NCI-H510A (cell line): ENCODE results near the gene LLGL1.
"Not testable (repeated sequence)": the region's sequence is repeated elsewhere in the genome, so short reads cannot be mapped to it uniquely, and the experiment has no call there.

Experiments
- DNase-seq: peaks from one replicate; lab custom pipeline; 2025; lab: John Stamatoyannopoulos, UW

LLGL1 gene

DNA sequence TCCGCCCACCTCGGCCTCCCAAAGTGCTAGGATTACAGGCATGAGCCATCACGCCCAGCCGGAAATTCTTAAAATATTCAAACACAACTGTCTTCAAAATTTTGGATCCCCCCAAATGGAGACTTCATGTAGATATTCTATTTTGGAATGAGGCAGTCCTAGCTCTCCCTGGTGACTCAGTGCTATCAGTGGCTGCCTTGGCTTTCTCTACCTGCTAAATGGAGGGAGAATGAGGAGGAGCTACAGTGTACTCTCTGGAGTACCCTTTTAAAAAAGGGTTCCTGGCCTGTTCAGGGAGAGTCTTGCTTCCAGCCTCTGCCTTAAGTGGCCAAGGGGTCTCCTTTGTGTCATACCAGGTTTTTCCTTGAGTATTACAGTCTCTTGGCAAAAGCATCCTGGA, 31.0 kb upstream of the LLGL1 start:
- no peak for DNase-seq

DNA sequence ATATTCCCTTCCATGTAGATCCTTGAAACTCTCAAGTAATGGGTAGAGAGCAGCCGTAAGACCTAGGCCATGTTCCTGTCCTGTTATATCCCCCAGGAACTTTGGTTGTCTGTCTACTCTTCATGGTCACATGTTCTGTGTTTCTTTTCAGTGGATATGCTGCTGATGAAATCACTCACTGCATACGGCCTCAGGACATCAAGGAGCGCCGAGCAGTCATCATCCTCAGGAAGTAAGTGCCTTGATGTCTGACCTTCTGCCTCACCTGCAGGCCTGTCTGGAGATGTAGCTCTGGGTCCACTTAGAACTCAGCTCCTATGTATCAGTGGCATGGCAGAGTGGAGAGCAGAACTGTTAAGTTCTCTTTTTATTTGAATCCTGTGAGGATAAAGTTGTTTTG, 30.6 kb upstream of the LLGL1 start:
- no peak for DNase-seq

DNA sequence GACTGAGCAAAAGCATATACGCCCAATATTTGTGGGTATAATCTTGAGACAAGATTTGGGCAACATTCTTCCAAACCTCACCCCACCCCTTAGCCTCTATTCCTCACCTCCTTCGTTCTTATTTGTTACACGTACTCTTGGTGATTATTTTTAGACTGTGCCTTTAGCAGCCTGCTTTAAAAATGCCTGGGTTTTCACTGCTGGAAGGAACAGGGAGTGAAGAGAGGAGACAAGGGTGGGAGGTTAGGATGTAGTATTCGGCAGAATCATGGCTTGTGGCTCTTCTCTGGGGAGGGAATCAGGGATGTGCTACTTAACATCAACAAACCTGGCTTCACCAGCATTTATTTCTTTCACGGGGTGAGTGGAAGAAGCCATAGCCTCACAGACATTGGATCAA, 30.2 kb upstream of the LLGL1 start:
- DNase-seq: no peak

DNA sequence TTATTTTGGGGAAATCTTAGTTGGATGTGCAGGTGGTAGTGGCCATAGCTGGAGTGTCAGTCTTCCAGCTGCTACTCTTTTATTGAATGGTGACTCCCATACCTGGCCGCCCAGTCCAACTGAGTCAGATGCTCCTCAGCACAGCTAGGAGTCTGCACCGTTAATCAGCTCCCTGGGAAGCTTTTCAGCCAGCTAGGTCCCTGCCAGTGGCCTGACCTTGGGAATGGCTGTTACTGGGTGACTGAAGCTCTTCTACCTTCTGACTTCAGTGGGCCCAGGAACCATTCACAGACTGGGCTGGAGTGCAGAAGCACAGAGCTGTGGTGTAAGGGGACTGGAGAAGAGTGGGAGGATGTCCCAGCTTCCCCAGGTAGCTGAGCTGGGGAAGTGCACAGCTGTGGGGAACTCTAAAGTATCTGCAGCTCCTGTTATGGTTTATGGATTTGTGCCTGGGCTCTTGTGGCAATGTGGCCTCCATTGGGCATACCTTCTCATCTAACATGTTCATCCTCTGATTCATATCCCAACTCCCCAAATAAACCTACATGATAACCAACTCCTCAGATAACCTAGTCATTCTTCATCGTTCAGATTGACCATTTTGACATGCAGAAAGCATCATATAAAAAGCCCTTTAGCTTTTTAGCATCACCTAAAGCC, 27.8 kb upstream of the LLGL1 start:
- DNase-seq: no peak

DNA sequence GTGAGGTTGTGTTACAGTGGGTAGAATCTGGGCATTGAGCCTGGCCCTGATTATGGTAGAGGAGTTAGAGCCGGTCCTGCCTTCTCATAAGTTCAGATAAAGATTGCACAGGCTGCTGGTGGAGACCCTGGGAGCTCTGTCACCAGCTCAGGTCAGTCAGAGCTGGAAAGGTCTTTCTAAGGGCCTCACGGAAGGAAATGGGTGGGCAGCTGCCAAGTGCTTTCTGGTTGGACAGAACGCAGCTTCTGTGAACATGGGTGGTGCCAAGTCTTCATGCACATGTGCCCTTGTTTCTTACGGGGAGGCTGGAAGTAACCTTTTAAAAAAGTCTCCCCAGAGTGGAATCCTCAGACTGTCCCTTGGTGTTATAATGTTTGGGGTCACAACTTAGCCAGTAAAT, 26.9 kb upstream of the LLGL1 start:
- no peak for DNase-seq

DNA sequence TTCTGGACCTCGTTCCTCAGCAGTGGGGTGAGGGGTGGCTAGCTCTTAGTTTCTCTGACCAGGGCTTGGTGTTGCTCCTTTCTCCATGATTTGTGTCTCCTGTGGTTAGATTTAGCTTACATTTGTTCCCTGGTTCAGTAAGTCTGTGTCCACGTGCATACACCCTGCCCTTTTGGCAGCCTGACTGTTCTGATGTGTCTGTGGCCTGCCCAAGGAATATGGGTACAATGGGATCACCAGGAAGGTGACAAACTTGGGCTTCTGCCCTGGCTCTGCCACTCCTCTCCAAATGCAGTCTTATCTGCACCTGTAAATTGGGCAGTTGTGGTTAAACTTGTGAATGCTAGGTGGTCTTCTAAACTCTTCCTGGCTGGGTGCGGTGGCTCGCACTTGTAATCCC, 24.3 kb upstream of the LLGL1 start:
- no peak for DNase-seq

DNA sequence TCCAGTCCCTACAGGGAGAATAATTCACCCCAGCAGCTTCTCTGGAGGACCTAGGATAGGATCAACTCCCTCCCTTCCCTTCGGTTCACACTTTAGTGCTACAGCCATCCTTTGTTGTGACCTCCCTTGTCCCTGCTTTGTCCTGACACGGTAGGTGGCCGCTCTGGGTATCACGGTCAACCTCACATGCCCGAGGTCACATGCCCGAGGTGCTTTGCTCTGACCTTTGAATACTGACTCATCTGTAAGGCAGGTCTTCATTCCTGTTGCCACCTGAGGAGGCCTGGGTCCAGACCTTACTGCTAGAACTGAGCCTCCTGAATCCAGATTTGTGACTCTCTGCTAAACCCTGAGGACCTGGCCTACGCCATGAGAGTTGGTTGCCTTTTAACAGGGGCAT, 22.1 kb upstream of the LLGL1 start:
- no peak for DNase-seq

DNA sequence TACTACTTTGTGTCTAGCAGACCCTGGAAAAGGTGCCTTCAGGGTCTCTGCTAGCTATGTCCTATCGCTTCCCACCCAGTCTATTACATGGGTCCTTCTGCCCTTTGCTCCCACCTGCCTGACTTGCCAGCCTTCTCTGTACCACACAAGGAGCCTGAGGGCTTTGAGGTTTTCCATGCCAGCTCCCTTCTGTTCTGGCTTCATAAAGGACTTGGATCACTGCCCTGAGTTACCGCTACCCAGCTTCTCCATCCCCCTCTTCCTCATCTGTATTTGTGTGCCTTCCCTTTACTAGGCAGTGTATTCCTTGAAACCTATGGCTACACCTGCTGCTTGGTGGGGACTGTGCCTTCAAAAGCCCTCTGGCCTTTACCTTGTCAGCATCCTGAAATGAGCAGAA, 19.6 kb upstream of the LLGL1 start:
- DNase-seq: no peak

DNA sequence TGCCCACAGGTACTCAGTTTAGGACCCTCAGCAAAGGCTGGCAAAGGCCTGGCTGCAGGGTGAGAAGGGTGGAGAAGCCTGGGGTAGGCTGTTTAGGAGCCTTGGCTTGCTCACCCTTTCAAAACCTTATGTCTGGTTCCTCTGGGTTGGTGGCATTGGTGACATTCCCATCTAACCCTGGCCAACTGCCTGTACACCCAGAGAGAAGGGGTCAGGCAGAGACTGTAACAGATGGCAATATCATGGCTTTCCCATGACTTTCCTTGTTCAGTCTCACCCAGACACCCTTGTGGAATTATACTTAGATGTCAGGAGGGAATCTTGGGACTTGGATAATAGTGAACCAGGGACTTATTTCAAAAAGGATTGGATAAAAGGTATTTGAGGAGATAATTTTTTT, 18.5 kb upstream of the LLGL1 start:
- DNase-seq: no peak

DNA sequence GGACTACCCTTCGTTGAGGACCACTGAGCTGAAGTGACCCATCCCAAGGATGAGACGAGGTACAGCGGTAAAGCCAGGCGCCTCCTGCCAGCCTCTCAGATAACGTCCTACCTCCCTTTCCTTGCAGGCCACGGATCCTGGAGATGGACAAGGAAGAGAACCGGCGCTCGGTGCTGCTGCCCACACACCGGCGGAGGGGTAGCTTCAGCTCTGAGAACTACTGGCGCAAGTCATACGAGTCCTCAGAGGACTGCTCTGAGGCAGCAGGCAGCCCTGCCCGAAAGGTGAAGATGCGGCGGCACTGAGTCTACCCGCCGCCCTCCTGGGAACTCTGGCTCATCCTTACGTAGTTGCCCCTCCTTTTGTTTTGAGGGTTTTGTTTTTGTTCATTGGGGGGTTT, 17.3 kb upstream of the LLGL1 start:
- DNase-seq: no peak

DNA sequence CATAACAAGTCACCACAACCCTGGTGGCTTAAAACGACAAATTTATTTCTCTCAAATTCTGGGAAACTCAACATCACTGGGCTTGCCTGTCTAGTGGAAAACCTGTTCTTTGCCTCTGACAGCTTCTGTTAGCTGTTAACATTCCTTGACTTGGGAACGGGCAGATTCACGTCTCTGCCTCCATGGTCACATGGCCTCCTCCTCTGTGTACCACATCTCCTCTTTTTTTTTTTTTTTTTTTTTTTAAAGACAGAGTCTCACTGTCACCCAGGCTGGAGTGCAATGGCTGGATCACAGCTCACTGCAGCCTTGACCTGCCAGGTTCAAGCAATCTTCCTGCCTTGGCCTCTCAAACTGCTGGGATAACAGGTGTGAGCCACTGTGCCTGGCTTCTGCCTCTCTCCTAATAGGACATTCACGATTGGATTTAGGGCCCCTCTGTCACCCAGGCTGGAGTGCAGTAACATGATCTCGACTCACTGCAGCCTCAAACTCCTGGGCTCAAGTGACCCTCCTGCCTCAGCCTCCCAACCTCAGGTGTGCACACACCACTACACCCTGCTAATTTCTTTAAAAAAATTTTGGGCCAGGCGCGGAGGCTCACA, 11.7 kb upstream of the LLGL1 start:
- DNase-seq: no peak

DNA sequence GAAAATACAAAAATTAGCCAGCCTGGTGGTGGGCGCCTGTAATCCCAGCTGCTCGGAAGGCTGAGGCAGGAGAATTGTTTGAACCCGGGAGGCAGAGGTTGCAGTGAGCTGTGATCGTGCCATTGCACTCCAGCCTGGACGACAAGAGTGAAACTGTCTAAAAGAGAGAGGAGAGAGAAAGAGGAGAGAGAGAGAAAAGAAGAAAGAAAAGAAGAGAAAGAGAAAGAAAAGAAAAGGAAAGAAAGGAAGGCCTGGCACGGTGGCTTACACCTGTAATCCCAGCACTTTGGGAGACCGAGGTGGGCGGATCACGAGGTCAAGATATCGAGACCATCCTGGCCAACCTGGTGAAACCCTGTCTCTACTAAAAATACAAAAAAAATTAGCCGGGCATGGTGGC, 8.5 kb upstream of the LLGL1 start:
- not testable (repeated sequence) for DNase-seq

DNA sequence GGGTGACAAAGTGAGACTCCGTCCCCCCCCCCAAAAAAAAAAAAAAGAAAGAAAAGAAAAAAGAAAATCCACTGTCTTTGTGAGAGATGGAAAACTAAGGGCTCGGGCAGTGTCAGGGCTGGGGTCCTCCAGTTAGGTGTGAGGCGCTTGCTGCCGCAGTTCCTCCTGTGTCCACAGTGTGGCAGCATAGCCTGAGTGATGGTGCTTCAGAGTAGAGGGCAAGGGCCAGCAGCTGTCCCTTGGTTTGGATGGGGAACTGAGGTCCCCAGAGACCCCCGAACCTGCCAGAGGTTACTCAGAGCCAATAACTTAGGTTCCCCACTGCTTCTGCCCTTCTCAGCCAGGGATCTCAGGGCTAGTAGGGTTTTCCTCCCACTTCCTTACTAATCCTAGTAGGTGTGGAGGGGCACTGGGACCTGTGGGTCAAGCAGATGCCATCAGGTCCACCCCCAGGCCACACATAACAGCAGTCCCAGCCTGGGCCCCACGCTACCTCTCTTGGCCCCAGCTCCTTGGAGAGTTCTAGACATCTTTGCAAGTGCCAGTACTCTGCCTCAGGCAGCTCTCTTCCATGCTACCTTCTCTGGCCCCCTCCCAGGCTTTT, 7.9 kb upstream of the LLGL1 start:
- DNase-seq: no peak

DNA sequence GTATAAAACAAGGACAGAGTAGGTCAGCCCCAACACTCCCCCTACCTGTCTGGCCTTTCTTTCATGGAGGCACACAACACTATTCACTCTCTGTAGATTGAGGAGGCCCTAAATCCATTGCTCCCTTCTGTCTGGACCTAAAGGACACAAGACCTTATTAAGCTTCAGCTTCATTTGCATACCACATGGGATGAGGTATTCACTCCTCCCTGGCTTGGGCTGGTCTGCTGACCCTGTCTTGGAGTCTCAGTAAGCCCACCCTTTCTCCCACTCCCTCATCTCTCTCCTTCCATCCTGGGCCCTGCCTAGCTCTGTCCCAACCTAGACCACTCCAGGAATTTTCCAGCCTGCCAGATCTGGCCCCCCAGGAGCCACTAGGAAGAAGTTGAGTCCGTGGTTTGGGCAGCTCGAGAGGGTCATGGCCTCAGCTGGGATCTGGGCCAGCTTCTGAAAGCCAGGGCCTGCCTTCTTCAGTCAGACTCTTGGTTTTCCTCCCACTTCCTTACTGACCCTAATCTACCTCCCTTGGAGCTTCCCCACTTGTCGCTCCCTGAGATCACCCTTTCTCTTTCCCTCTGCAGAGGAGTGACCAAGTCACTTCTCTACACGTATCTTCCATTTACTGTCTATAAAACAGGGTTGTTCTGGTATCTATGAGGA, 6.5 kb upstream of the LLGL1 start:
- no peak for DNase-seq

DNA sequence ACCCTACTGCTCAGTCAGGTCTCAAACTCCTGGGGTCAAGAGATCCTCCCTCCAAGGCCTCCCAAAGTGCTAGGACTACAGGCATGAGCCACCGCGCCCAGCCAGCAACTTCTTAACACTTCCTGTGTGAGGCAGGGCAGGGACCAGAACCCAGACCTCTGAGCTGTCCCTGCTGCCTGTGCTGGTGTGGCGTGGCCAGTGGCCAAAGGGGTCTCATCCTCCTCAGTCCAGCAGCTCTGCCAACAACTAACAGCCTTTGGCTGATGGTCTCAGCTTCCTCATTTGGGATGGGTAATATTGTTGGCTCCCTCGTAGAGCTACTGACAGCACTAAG, 1.4 kb upstream of the LLGL1 start:
- DNase-seq: no peak

DNA sequence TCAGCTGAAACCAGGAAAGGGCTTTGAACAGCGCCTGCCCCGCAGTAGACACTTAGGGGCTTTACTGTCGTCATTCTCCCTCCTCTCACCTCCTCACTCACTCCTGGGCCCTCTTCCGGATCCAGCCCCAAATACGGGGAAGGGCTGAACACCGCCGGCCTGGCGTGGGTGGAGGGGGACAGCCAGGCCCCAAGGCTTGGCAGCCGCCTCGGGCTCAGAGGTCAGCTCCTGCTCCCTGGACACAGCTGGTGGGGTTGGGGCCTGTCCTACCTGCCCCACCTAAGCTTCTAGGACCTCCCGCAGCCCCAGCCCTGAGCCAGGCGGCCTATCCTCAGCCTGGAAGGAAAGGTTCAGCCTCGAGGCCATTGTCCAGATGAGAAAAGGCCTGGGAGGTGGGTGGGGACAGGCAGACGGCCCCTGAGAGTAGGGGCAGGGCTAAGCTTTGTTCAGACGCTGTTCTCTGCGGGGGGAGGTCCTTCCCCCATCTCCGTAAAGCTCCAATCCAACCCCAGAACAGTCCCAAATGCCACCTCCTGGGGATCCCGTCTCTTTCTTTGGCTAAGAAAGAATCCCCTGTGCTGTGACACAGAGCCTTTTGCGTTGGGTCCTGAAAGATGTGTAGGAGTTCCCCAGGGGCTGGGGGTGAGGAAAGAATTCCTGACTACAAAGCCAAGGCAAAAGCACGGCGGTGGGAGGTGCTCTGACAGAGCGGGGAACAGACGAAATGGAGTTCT, 881 bp upstream of the LLGL1 start:
- no peak for DNase-seq

DNA sequence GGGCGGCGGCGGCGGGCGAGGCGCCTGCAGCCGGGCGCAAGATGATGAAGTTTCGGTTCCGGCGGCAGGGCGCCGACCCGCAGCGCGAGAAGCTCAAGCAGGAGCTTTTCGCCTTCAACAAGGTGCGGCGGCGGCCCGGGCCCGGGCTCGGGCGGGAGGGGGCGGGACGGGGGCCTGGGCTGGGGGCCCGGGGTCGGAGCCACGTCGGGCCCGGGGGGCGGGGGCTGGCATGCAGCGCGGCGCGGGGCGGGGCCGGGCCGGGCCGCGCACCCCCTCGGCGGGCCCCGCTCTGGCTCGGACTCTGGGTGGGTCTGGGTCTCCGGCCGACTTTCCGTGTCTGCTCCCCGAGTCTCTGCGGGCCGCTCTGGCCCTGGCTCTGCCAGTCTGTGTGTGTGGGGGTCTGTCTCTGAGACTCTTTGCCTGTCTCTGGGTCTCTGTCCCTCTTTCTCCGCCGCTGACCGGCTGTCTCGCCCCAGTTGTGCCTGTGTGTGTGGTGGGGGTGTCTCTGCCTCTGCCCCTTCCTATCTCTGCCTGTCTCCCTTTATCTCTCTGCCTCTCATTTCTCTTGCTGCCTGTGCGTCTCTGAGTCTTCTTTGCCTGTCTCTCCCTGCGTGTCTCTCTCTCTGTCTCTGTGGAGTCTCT, 328 bp downstream of the LLGL1 start:
- no peak for DNase-seq

DNA sequence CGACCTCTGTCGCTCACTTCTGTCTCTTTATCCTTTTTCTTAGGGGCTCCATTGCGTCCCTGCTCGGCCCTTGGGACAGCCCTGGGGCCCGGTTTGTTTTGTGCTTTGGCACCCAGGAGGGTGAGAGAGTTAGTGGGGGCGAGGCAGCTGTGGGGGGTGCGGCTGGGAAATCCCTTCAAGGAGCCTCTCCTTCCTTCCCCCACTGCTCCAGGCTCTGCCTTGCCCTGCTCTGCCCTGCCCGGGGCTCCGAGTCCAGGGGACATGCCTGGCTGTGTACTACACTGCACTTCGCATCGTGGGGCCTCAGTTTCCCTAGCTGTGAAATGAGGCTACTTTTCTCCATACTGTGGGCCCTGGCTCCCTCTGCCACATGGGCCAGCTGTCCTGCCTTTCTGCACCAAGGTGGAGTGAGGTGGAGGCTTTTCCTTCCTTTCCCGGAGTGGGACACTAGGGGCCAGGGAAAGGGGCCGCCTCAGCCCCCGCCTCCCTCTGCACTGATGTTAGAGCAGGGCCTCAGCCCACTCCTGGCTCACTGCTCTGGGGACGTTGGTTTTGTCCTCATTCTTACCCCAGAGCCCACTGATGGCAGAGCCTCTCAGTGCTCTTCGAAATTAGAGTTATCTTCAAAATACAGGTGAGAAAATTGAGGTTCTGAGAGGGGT, 980 bp downstream of the LLGL1 start:
- DNase-seq: no peak

DNA sequence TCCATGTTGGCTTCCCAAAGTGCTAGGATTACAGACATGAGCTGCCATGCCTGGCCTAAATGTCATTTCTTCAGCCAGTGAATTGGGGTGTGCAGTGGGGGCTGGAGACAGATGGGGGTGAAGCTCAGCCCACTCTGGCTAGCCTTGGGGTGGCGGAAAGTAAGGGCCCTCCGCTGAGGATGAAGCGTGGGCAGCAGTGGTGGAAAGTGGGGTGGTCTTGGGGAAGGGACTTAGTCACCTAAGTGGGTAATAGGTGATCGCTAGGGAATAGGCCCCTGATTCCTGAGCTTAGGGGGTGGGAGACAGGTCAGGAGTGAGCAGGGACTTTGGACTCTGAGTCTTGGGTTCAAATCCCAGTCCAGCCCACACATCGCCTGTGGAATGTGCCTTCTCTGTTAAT, 2.2 kb downstream of the LLGL1 start:
- no peak for DNase-seq

DNA sequence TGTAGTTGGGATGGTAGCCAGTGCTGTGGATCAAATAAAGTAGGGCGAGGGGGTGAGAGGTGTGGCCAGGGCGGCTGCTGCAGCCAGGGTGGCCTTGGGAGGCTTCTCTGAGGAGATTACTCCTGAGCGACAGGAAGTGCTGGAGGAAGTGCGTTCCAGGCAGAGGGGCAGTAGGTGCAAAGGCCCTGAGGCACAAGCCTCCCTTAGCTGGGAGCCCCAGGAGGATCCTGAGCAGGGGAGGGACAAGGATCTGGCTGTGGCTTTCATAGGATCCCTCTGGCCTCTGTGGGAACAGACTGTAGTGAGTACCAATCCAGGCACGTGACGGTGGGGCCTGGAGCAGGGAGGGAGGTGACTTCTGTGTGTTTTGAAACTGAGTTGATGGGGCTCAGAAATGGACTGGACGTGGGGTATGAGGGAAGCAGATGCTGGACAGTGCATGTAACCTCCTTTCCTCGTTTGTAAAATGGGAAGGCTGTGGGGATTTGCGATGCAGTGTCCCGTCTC, 2.8 kb downstream of the LLGL1 start:
- no peak for DNase-seq

DNA sequence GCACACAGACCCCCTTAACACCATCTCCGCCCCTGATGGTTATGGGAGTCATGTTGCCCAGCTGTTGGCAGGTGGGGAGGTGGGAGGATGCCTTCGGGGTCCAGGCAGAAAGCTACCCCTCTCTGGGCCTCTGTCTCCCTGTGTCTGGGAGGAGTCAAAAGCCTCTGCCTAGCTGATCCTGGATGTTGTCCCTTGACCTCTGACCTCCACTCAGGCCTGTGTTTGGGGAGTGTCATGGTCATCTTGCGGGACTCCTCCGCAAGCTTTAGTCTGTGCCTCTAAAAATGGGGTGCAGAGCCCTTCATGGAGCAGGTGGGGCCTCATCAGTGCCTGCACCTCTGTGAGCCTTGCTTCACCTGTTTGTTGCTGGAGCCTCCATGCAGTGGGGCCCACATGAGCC, 3.8 kb downstream of the LLGL1 start:
- DNase-seq: no peak

DNA sequence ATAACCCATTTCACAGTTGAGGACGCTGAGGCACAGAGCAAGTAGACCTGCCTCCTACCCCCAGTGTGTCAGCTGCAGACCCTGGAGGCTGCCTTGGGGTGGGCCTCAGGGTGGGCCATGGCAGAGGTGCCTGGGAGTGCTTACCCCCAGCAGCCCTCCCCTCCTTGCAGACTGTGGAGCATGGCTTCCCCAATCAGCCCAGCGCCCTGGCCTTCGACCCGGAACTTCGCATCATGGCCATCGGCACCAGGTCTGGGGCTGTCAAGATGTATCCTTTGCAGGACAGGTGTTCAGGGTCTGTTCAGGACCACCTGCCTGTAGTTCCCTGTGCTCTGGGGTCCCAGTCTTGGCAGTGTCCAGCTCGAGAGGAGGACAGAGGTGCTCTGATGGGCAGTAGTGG, 4.3 kb downstream of the LLGL1 start:
- DNase-seq: no peak
